B cell (primary cell): ENCODE results near the gene CNST. TPM values are rescaled to one million over a fixed set of nuclear protein-coding genes. Genes with fewer than 3 reads are reported as not detected.

Experiments
- ATAC-seq: fragments of 200-7000 bp; cut with Tn5 transposase; one replicate; pipeline ENCODE4 v1.10.0; 2021; ENCODE audit warnings: low read depth, mild to moderate bottlenecking, moderate number of reproducible peaks, moderate library complexity
- CTCF ChIA-PET: fragments of 350-600 bp; sonication (Branson Sonifier 250); formaldehyde crosslinking; loops from one replicate; lab custom pipeline; 2021; ENCODE audit warnings: antibody characterized with exemption, inconsistent platforms; lab: Charles Lee
- POLR2A ChIA-PET: fragments of 350-600 bp; sonication (Branson Sonifier 250); formaldehyde crosslinking; loops from one replicate; lab custom pipeline; 2021; ENCODE audit warnings: antibody characterized with exemption; lab: Charles Lee
- DNase-seq: peaks from one replicate; pipeline ENCODE4 v3.0.0; 2013
- H2AFZ ChIP-seq: 2 replicates; pipeline ENCODE4 v1.6.1; 2012; ENCODE audit warnings: mild to moderate bottlenecking, low read depth, low read length; ENCODE audit not compliant: insufficient read depth, poor library complexity, severe bottlenecking
- H3K27ac ChIP-seq, 2 donors: 1 replicate in 1 of 2; 2 replicates in 1 of 2; pipeline ENCODE4 v1.5.1; 2012 to 2013; ENCODE audit warnings: low read length in 2 of 2, mild to moderate bottlenecking in 2 of 2, moderate library complexity in 1 of 2
- H3K27me3 ChIP-seq, 4 experiments: fragments of 200-600 bp in 1 of 4; sonication (generic) in 1 of 4; replicated peaks in 1 of 4; 1 replicate in 2 of 4; 2 replicates in 2 of 4; pipeline versions ENCODE4 v1.6.1 to v1.7.0; 2013 to 2016; ENCODE audit warnings: low read length in 3 of 4, mild to moderate bottlenecking in 2 of 4, mixed read lengths in 1 of 4, moderate library complexity in 1 of 4; ENCODE audit not compliant: insufficient read depth in 4 of 4, control insufficient read depth in 3 of 4; ENCODE audit errors: control extremely low read depth in 1 of 4
- H3K36me3 ChIP-seq, 2 experiments: replicated peaks in 1 of 2; 1 replicate in 1 of 2; 2 replicates in 1 of 2; pipeline versions ENCODE4 v1.6.1 to v1.7.1; 2013; ENCODE audit warnings: low read length in 1 of 2; ENCODE audit not compliant: insufficient read depth in 2 of 2, control insufficient read depth in 1 of 2; ENCODE audit errors: control extremely low read depth in 1 of 2, extremely low read depth in 1 of 2
- H3K4me1 ChIP-seq, 2 donors: fragments of 200-600 bp in 1 of 2; sonication (generic) in 1 of 2; 1 replicate in 1 of 2; 2 replicates in 1 of 2; pipeline versions ENCODE4 v1.5.1 to v1.6.1; 2013 to 2017; ENCODE audit warnings: low read length in 2 of 2; ENCODE audit not compliant: control insufficient read depth in 2 of 2, insufficient read depth in 2 of 2
- H3K4me2 ChIP-seq: replicated peaks from 2 replicates; pipeline ENCODE3; 2012; ENCODE audit warnings: mild to moderate bottlenecking, low read depth, low read length; ENCODE audit not compliant: poor library complexity, severe bottlenecking
- H3K4me3 ChIP-seq, 5 experiments: fragments of 200-600 bp in 1 of 5; sonication (generic) in 1 of 5; 1 replicate in 3 of 5; 2 replicates in 2 of 5; pipeline versions ENCODE4 v1.5.1 to v1.7.0; 2011 to 2016; ENCODE audit warnings: low read length in 4 of 5, mild to moderate bottlenecking in 4 of 5, low read depth in 2 of 5, control low read depth in 1 of 5, moderate library complexity in 1 of 5; ENCODE audit not compliant: insufficient read depth in 1 of 5; ENCODE audit errors: control extremely low read depth in 1 of 5, extremely low read depth in 1 of 5
- H3K79me2 ChIP-seq: fragments of 200-600 bp; sonication (generic); one replicate; pipeline ENCODE4 v1.6.0; 2016; ENCODE audit warnings: low read length; ENCODE audit not compliant: control insufficient read depth, insufficient read depth
- H3K9ac ChIP-seq: fragments of 200-600 bp; sonication (generic); 2 replicates; pipeline ENCODE4 v1.6.1; 2017; ENCODE audit warnings: mild to moderate bottlenecking, low read length, moderate library complexity
- H3K9me3 ChIP-seq, 3 donors: one replicate each; pipeline versions ENCODE4 v1.6.1 to v1.7.1; 2013; ENCODE audit warnings: low read length in 2 of 3; ENCODE audit not compliant: control insufficient read depth in 2 of 3, insufficient read depth in 1 of 3; ENCODE audit errors: control extremely low read depth in 1 of 3
- H4K20me1 ChIP-seq: 2 replicates; pipeline ENCODE4 v1.6.0; 2012; ENCODE audit warnings: mild to moderate bottlenecking, low read length; ENCODE audit not compliant: insufficient read depth, control insufficient read depth, poor library complexity, severe bottlenecking
- H3K27ac Mint-ChIP-seq: one replicate; pipeline ENCODE4 v1.8.0; 2021; ENCODE audit warnings: mixed read lengths
- H3K27me3 Mint-ChIP-seq: one replicate; pipeline ENCODE4 v1.8.0; 2021; ENCODE audit warnings: mixed read lengths
- H3K4me1 Mint-ChIP-seq: one replicate; pipeline ENCODE4 v1.8.0; 2021; ENCODE audit warnings: mixed read lengths
- H3K4me3 Mint-ChIP-seq: one replicate; pipeline ENCODE4 v1.8.0; 2021; ENCODE audit warnings: mixed read lengths
- H3K9me3 Mint-ChIP-seq: one replicate; pipeline ENCODE4 v1.8.0; 2022; ENCODE audit warnings: mixed read lengths; ENCODE audit not compliant: insufficient read depth
- CTCF ChIP-seq: fragments of 200-600 bp; IDR thresholded peaks from one replicate; pipeline ENCODE4 v1.8.0; 2022; ENCODE audit warnings: antibody characterized with exemption, mild to moderate bottlenecking
- EZH2 ChIP-seq: IDR thresholded peaks from 2 replicates; pipeline ENCODE4 v1.6.1; 2012; ENCODE audit warnings: borderline replicate concordance, low read depth, mild to moderate bottlenecking, moderate library complexity, low read length; ENCODE audit not compliant: insufficient read depth, poor library complexity, severe bottlenecking
- whole genome bisulfite sequencing: methylation state at CpG from one replicate; pipeline ENCODE4 v1.1.5; 2013; ENCODE audit warnings: missing lambda C conversion rate; ENCODE audit not compliant: insufficient coverage; 5-methylcytosine and 5-hydroxymethylcytosine counted together
- intact Hi-C: fragments of 100-400 bp; cut with micrococcal nuclease; formaldehyde crosslinking; loops from one replicate; pipeline ENCODE4 v1.10.0; 2022
- polyA plus RNA-seq: library from polyadenylated mRNA; depleted of rRNA; stranded (reverse); fragments of >200 nt; gene quantifications from 2 replicates; pipeline ENCODE4 v1.2.3, GENCODE V29; 2012
- total RNA-seq, 2 donors: library from RNA; stranded (reverse); fragments of 120-200 nt in 1 of 2; gene quantifications; 1 replicate in 1 of 2; 2 replicates in 1 of 2; pipeline versions ENCODE4 v1.2.3 to v1.2.4, GENCODE V29; 2013 to 2022

CNST gene
- total and polyA plus RNA-seq, 2 donors (not counting 1 experiment from before 2014, with no cell fraction given) = 26.9 to 54.0 TPM

GRCh38 chr1:246537887-246538286, 28.4 kb upstream of the CNST start:
- WGBS = 100% methylated on average over 2 of the region's 3 CpGs
- no peak overlapping the region for H2AFZ ChIP-seq
- H3K9me3 ChIP-seq = no peaks in the 10 kb centered on the region
- no peaks in the 10 kb centered on the region for H3K79me2 ChIP-seq
- Mint-ChIP-seq H3K4me1 (no peaks in the 10 kb centered on the region), H3K27me3 (no peaks in the 10 kb centered on the region), H3K4me3 (no peak overlapping the region), H3K27ac (no peak overlapping the region), H3K9me3 (no peaks in the 10 kb centered on the region)
- intact Hi-C loops = no loop called here
- peaks cover 5 to 34% of the 10 kb centered on the region in 2 experiments for H3K36me3 ChIP-seq
- CTCF ChIA-PET = no interaction called here
- no peaks in the 10 kb centered on the region for H4K20me1 ChIP-seq
- POLR2A ChIA-PET = no interaction called here
- H3K4me2 ChIP-seq = no peak overlapping the region
- H3K9ac ChIP-seq = no peak overlapping the region
- H3K4me1 ChIP-seq = no peaks in the 10 kb centered on the region
- H3K4me3 ChIP-seq = no peak overlapping the region
- no peak overlapping the region for H3K27ac ChIP-seq
- TF ChIP-seq CTCF (no peak), EZH2 (no peak)
- ATAC-seq = no peak
- DNase-seq = no peak
- H3K27me3 ChIP-seq = no peaks in the 10 kb centered on the region

- TF ChIP-seq CTCF (no peak), EZH2 (no peak)
- no peak for DNase-seq
- peaks cover 6 to 54% of the 10 kb centered on the region in 2 experiments for H3K36me3 ChIP-seq
- Mint-ChIP-seq H3K9me3 (no peaks in the 10 kb centered on the region), H3K4me1 (no peaks in the 10 kb centered on the region), H3K27me3 (no peaks in the 10 kb centered on the region), H3K27ac (no peak overlapping the region), H3K4me3 (no peak overlapping the region)
- intact Hi-C loops = no loop called here
- H3K4me1 ChIP-seq = no peaks in the 10 kb centered on the region
- peaks cover 4% of the 10 kb centered on the region for H4K20me1 ChIP-seq
- no peaks in the 10 kb centered on the region for H3K79me2 ChIP-seq
- CTCF ChIA-PET = no interaction called here
- no peak overlapping the region for H3K4me2 ChIP-seq
- POLR2A ChIA-PET = no interaction called here
- no peaks in the 10 kb centered on the region for H3K9me3 ChIP-seq
- no peak overlapping the region for H3K4me3 ChIP-seq
- no peak overlapping the region for H2AFZ ChIP-seq
- no peak for ATAC-seq
- no peak overlapping the region for H3K9ac ChIP-seq
- H3K27me3 ChIP-seq = no peaks in the 10 kb centered on the region
- H3K27ac ChIP-seq = no peak overlapping the region
- 100% methylated on average over 1 of the region's 7 CpGs for WGBS
Measured at GRCh38 chr1:246540738-246541491, 25.3 kb upstream of the CNST start.
